ENCODE results near the gene GJD2.

Gene GJD2

GRCh38 chr15:34772312-34772711 lies 17.5 kb upstream of the GJD2 start:
- DNase-seq = no peak

- no peak for DNase-seq
Observed at GRCh38 chr15:34769711-34770110, 14.9 kb upstream of the GJD2 start.

GRCh38 chr15:34768530-34768929 lies 13.7 kb upstream of the GJD2 start:
- no peak for DNase-seq

GRCh38 chr15:34765741-34766140 lies 10.9 kb upstream of the GJD2 start:
- DNase-seq = no peak

GRCh38 chr15:34760909-34761308 lies 6.1 kb upstream of the GJD2 start:
- no peak for DNase-seq

GRCh38 chr15:34759992-34760391 lies 5.2 kb upstream of the GJD2 start:
- no peak for DNase-seq

GRCh38 chr15:34759347-34759746 lies 4.5 kb upstream of the GJD2 start:
- no peak for DNase-seq

- no peak for DNase-seq
Observed at GRCh38 chr15:34757262-34757661, 2.5 kb upstream of the GJD2 start.

GRCh38 chr15:34755419-34755773 lies 598 bp upstream of the GJD2 start:
- no peak for DNase-seq

GRCh38 chr15:34754171-34754601 lies 612 bp downstream of the GJD2 start:
- no peak for DNase-seq

GRCh38 chr15:34753236-34753894 lies 1.4 kb downstream of the GJD2 start:
- no peak for DNase-seq

- no peak for DNase-seq
Observed at GRCh38 chr15:34749691-34750090, 5.1 kb downstream of the GJD2 start.

- DNase-seq = no peak
Observed at GRCh38 chr15:34739346-34739745, 15.5 kb downstream of the GJD2 start.

GRCh38 chr15:34738002-34738401 lies 16.8 kb downstream of the GJD2 start:
- no peak for DNase-seq

- no peak for DNase-seq
Observed at GRCh38 chr15:34737477-34737876, 17.3 kb downstream of the GJD2 start.

- DNase-seq = no peak
Observed at GRCh38 chr15:34734303-34734702, 20.5 kb downstream of the GJD2 start.

- DNase-seq = no peak
Observed at GRCh38 chr15:34733621-34734020, 21.2 kb downstream of the GJD2 start.

GRCh38 chr15:34732430-34732829 lies 22.4 kb downstream of the GJD2 start:
- no peak for DNase-seq

- DNase-seq = no peak
Observed at GRCh38 chr15:34730701-34731100, 24.1 kb downstream of the GJD2 start.

- DNase-seq = no peak
Observed at GRCh38 chr15:34729886-34730285, 24.9 kb downstream of the GJD2 start.

GRCh38 chr15:34729056-34729455 lies 25.7 kb downstream of the GJD2 start:
- DNase-seq = no peak

GRCh38 chr15:34726406-34727100 lies 28.2 kb downstream of the GJD2 start:
- DNase-seq = no peak

GRCh38 chr15:34725556-34725955 lies 29.2 kb downstream of the GJD2 start:
- DNase-seq = no peak

- DNase-seq = no peak
Observed at GRCh38 chr15:34724481-34724880, 30.3 kb downstream of the GJD2 start.

- no peak for DNase-seq
Observed at GRCh38 chr15:34722439-34722836, 32.4 kb downstream of the GJD2 start.
